ENCODE measurements around the gene ADGRE3.
"Not testable (repeated sequence)": the region's sequence is repeated elsewhere in the genome, so short reads cannot be mapped to it uniquely, and the experiment has no call there.

Gene ADGRE3

DNA sequence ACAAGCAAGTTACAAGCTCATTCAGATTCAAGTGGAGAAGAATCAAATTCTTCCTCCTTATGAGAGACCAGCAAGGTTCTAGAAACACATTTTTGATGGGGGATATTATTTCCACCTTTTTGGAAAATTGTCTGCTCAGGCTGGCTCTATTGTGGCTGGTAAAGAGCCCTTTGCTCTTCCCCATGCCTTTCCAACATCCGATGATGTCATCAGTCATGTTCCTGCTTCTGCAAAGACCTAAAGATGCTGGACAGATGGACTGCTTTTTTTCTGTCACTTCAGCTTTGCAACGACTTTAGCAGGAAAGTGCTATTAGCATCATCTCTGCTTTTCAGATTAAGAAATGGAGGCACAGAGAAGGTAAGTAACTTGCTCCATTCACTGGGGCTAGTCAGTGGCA, 4.2 kb downstream of the ADGRE3 start:
- no peak for DNase-seq (ENCODE audit: low spot score)

GRCh38 chr19:14669940-14670339, 4.7 kb downstream of the ADGRE3 start:
- DNase-seq (ENCODE audit: low spot score) = no peak

DNA sequence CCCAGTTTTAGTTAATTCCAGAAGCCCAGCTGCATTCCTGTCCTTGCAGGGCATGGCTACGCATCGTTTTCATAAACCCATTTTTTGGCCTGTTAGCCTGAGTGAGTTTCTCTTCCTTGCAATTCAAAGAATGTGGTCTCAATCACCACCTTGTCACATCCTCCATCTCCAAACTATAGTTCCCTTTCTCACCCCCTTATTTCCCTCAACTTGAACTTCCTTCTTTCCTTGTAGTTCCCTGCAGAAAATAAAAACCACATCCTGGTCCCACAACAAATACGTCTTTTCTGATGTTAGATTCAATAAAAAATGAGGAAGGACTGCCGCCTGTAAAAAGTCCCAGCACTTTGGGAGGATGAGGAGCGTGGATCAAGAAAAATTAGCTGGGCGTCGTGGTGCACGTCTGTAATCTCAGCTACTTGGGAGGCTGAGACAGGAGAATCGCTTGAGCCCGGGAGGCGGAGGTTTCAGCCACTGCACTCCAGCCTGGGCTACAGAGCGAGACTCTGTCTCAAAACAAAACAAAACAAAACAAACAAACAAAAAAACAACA, 13.2 kb downstream of the ADGRE3 start:
- DNase-seq (ENCODE audit: low spot score) = peak; percentile 44

- DNase-seq (ENCODE audit: low spot score) = no peak
Measured at GRCh38 chr19:14659874-14660489, 14.7 kb downstream of the ADGRE3 start.

- DNase-seq (ENCODE audit: low spot score) = no peak
Measured at GRCh38 chr19:14655726-14656125, 18.9 kb downstream of the ADGRE3 start.

GRCh38 chr19:14654786-14655560, 19.7 kb downstream of the ADGRE3 start:
- DNase-seq (ENCODE audit: low spot score) = no peak

- no peak for DNase-seq (ENCODE audit: low spot score)
Measured at GRCh38 chr19:14650161-14650560, 24.5 kb downstream of the ADGRE3 start.

DNA sequence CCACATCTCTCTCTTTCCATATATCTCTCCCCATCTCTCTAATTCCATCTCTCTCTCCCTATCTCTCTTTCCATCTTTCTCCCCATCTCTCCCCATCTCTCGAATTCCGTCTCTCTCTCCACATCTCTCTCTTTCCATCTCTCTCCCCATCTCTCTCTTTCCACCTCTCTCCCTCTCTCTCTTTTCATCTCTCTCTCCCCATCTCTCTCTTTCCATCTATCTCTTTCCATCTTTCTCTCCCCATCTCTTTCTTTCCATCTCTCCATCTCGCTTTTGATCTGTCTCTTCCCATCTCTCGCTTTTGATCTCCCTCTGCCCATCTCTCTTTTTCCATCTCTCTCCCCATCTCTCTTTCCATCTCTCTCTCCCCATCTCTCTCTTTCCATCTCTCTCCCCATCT, 25.6 kb downstream of the ADGRE3 start:
- DNase-seq (ENCODE audit: low spot score) = no peak

- DNase-seq (ENCODE audit: low spot score) = no peak
Measured at GRCh38 chr19:14648506-14648905, 26.1 kb downstream of the ADGRE3 start.

DNA sequence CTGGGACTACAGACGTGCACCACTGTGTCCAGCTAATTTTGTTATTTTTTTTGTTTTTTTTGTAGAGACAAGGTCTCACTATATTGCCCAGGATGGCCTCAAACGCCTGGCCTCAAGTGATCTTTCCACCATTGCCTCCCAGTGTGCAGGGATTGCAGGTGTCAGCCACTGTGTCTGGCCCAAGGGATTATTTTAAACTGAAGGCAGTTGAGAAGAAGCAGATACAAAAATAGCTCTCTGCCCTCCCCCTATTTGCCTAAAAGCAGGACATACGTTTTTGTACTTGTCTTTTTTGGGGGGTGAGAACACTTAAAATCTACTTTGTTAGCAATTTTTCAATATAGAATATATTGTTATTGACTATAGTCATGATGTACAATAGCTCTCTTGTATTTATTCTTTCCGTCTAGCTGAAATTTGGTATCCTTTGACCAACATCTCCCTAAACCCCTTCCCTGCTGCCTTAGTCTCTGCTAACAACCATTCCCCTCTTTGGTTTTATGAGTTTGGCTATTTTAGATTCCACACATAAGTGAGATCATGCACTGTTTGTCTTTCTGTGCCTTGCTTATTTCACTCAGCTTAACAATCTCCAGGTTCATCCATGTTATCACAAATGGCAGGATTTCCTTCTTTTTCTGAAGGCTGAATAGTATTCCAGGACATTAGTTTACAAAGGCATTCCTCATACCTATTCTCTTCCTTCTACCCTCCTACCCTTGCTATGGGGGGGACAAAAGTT, 34.9 kb downstream of the ADGRE3 start:
- DNase-seq (ENCODE audit: low spot score) = no peak

DNA sequence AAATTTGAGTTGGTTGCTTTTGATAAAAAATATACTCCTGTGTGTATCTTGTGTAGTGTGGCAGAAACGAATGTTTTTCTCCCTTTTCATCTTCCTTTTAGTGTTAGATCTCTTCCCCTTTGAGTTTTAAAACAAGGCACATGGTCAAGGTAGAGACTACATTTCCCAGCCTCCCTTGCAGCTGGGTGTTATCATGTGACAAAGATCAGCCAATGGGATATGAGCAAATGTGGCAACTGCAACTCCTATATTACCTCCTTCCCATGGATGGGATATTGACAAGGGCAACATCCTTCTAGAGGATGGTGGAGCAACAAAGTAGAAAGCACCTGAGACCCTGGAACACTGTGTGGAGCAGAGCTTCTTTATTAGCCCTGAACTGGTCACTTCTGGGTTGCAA, 42.4 kb downstream of the ADGRE3 start:
- DNase-seq (ENCODE audit: low spot score) = peak; percentile 30

- no peak for DNase-seq (ENCODE audit: low spot score)
Measured at GRCh38 chr19:14629557-14629956, 45.1 kb downstream of the ADGRE3 start.

- DNase-seq (ENCODE audit: low spot score) = not testable (repeated sequence)
Measured at GRCh38 chr19:14624491-14624890, 50.2 kb downstream of the ADGRE3 start.

GRCh38 chr19:14619404-14619803, 55.2 kb downstream of the ADGRE3 start:
- DNase-seq (ENCODE audit: low spot score) = no peak

DNA sequence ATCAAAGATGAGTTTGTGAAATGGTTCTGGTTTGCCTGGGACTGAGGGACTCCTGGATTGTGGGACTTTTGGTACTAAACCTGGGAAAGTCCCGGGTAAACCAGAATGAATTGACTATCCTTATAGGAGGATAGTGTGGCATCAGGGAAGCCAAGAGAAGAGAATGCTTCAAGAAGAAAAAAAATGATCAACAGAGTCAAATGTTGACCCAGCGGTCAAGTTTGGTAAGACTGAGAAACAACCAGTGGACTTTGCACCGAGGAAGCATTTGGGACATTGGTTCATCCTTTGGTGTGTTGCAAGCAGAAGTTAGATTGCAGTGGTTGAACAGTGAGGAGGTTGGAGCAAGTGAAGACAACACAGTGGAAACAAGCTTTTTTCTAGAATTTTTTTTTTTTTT, 58.2 kb downstream of the ADGRE3 start:
- no peak for DNase-seq (ENCODE audit: low spot score)

- DNase-seq (ENCODE audit: low spot score) = no peak
Measured at GRCh38 chr19:14615623-14616022, 59.0 kb downstream of the ADGRE3 start.

GRCh38 chr19:14614099-14614412, 60.6 kb downstream of the ADGRE3 start:
- DNase-seq (ENCODE audit: low spot score) = peak; percentile 37

- DNase-seq (ENCODE audit: low spot score) = not testable (repeated sequence)
Measured at GRCh38 chr19:14613399-14614098, 61.1 kb downstream of the ADGRE3 start.

DNA sequence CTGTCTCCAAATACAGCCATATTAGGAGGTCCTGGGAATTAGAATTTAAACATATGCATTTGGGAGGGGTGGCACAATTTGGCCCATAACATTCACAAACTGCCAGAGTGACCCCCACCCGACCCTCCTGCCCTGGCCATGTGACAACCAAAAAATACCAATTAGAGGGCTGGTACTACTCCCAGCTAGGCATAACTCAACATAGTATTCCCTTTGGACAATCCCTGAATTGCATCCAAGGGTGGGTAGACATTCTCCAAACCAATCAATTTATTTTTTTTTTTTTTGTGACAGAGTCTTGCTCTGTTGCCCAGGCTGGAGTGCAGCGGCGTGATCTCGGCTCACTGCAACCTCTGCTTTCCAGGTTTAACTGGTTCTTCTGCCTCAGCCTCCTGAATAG, 62.0 kb downstream of the ADGRE3 start:
- no peak for DNase-seq (ENCODE audit: low spot score)

DNA sequence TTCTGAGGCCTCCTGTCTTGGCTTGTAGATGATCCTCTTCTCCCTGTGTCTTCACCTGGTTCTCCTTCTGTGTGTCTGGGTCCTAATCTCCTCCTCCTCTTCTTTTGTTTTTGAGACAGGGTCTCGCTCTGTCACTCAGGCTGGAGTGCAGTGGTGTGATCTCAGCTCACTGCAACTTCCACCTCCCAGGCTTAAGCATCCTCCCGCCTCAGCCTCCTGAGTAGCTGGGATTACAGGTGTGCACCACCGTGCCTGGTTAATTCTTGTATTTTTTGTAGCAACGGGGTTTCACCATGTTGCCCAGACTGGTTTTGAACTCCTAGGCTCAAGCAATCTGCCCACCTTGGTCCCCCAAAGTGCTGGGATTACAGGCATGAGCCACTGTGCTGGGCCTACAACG, 62.4 kb downstream of the ADGRE3 start:
- DNase-seq (ENCODE audit: low spot score) = not testable (repeated sequence)

DNA sequence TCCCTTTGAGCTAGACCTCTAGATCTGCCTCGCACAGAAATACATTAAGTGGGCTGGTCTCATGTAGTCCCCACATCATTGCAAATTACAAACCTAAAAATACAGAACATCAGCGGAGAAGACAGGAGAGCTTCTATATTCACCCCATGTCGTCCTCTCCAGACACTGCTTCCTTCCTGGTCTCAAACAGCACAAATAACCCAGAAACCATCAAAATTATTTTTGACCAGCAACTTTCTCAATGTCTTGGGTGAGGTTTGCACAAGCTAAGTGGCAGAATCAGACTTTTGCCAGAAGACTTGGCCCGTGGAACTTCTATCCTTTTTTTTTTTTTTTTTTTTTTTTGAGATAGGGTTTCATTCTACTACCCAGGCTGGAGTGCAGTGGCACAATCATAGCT, 63.6 kb downstream of the ADGRE3 start:
- DNase-seq (ENCODE audit: low spot score) = peak; percentile 41

- no peak for DNase-seq (ENCODE audit: low spot score)
Measured at GRCh38 chr19:14606627-14607026, 68.0 kb downstream of the ADGRE3 start.
